Measurements from ENCODE around the gene OR51M1.

The OR51M1 gene

GRCh38 chr11:5405173-5405572, 21.6 kb downstream of the OR51M1 start:
- H2AFZ ChIP-seq = no peak overlapping the region
- no peak overlapping the region for H3K27ac ChIP-seq
- no peak overlapping the region for H3K4me3 ChIP-seq (ENCODE audit: low read depth, low read length)
- H3K9me3 ChIP-seq (ENCODE audit: control insufficient read depth, low read length) = no peaks in the 10 kb centered on the region
- no peak overlapping the region for H3K9ac ChIP-seq
- H3K4me2 ChIP-seq (ENCODE audit: low read length) = no peak overlapping the region
- no peaks in the 10 kb centered on the region for H3K79me2 ChIP-seq
- no peaks in the 10 kb centered on the region for H3K4me1 ChIP-seq
- no peaks in the 10 kb centered on the region for H3K27me3 ChIP-seq (ENCODE audit: control insufficient read depth, insufficient read depth, low read length)
- H3K36me3 ChIP-seq (ENCODE audit: control insufficient read depth, insufficient read depth, low read length) = no peaks in the 10 kb centered on the region
- no peak for TF ChIP-seq CTCF (IDR thresholded peaks at IDR 0.05)

GRCh38 chr11:5420993-5421392, 37.4 kb downstream of the OR51M1 start:
- Histone ChIP-seq H3K4me2 (ENCODE audit: low read length) (no peak overlapping the region), H3K4me1 (no peaks in the 10 kb centered on the region), H3K79me2 (no peaks in the 10 kb centered on the region), H3K4me3 (ENCODE audit: low read depth, low read length) (no peak overlapping the region), H3K9ac (no peak overlapping the region), H3K36me3 (ENCODE audit: control insufficient read depth, insufficient read depth, low read length) (no peaks in the 10 kb centered on the region), H3K27ac (no peak overlapping the region), H2AFZ (no peak overlapping the region), H3K27me3 (ENCODE audit: control insufficient read depth, insufficient read depth, low read length) (no peaks in the 10 kb centered on the region), H3K9me3 (ENCODE audit: control insufficient read depth, low read length) (no peaks in the 10 kb centered on the region)
- TF ChIP-seq CTCF (IDR thresholded peaks at IDR 0.05) = no peak

- Histone ChIP-seq H3K27ac (no peak within 1 kb of the TSS), H3K4me3 (ENCODE audit: low read depth, low read length) (no peak within 1 kb of the TSS), H3K9me3 (ENCODE audit: control insufficient read depth, low read length) (no peaks in the 10 kb centered on the region), H3K36me3 (ENCODE audit: control insufficient read depth, insufficient read depth, low read length) (no peaks in the 10 kb centered on the region), H3K27me3 (ENCODE audit: control insufficient read depth, insufficient read depth, low read length) (no peaks in the 10 kb centered on the region), H3K9ac (no peak within 1 kb of the TSS), H3K4me1 (no peaks in the 10 kb centered on the region), H3K79me2 (no peaks in the 10 kb centered on the region), H3K4me2 (ENCODE audit: low read length) (no peak within 1 kb of the TSS), H2AFZ (no peak within 1 kb of the TSS)
- no peak for TF ChIP-seq CTCF (IDR thresholded peaks at IDR 0.05)
Measured at GRCh38 chr11:5421811-5422210, 38.2 kb downstream of the OR51M1 start, which contains the start of gene OR51Q1. TSS of gene OR51Q1 (plus strand) at chr11:5422111. CDS start at chr11:5422201, 90 bp downstream.

- H3K27me3 ChIP-seq (ENCODE audit: control insufficient read depth, insufficient read depth, low read length) = no peaks in the 10 kb centered on the region
- no peak overlapping the region for H3K27ac ChIP-seq
- TF ChIP-seq CTCF (IDR thresholded peaks at IDR 0.05) = no peak
Measured at GRCh38 chr11:5423131-5423530, 39.5 kb downstream of the OR51M1 start.

GRCh38 chr11:5441414-5441813, 57.8 kb downstream of the OR51M1 start, which contains the start of gene OR51I1:
TSS of gene OR51I1 (minus strand) at chr11:5441514. CDS start at chr11:5441514, 0 bp downstream.
- Histone ChIP-seq H3K9ac (no peak within 1 kb of the TSS), H3K9me3 (ENCODE audit: control insufficient read depth, low read length) (no peaks in the 10 kb centered on the region), H3K27ac (no peak within 1 kb of the TSS), H3K79me2 (no peaks in the 10 kb centered on the region), H3K4me2 (ENCODE audit: low read length) (no peak within 1 kb of the TSS), H3K36me3 (ENCODE audit: control insufficient read depth, insufficient read depth, low read length) (no peaks in the 10 kb centered on the region), H2AFZ (no peak within 1 kb of the TSS), H3K4me3 (ENCODE audit: low read depth, low read length) (no peak within 1 kb of the TSS), H3K27me3 (ENCODE audit: control insufficient read depth, insufficient read depth, low read length) (no peaks in the 10 kb centered on the region), H3K4me1 (no peaks in the 10 kb centered on the region)
- no peak for TF ChIP-seq CTCF (IDR thresholded peaks at IDR 0.05)

More at GRCh38 chr11:5423131-5423530, 39.5 kb downstream of the OR51M1 start:
- no peak overlapping the region for H3K4me2 ChIP-seq (ENCODE audit: low read length)
- H3K4me3 ChIP-seq (ENCODE audit: low read depth, low read length) = no peak overlapping the region
- no peak overlapping the region for H3K9ac ChIP-seq
- no peaks in the 10 kb centered on the region for H3K9me3 ChIP-seq (ENCODE audit: control insufficient read depth, low read length)
- no peaks in the 10 kb centered on the region for H3K79me2 ChIP-seq
- H2AFZ ChIP-seq = no peak overlapping the region
- H3K36me3 ChIP-seq (ENCODE audit: control insufficient read depth, insufficient read depth, low read length) = no peaks in the 10 kb centered on the region
- no peaks in the 10 kb centered on the region for H3K4me1 ChIP-seq

All from parathyroid adenoma (tissue), 2 donors.